Frontal cortex (tissue), 4 donors: ENCODE data around the gene FCHSD2. TPM values are rescaled to one million over a fixed set of nuclear protein-coding genes. Genes with fewer than 3 reads are reported as not detected.
"Not testable (repeated sequence)": the region's sequence is repeated elsewhere in the genome, so short reads cannot be mapped to it uniquely, and the experiment has no call there.

ENCODE experiments used
- DNase-seq, 2 donors: peaks; one replicate each; pipeline ENCODE4 v3.0.0; 2012; ENCODE audit warnings: low spot score in 2 of 2
- FAIRE-seq: peaks from 2 replicates; lab custom pipeline; 2012; peaks lifted over from hg19 to GRCh38; lab: Jason Lieb, UNC
- total RNA-seq: library from RNA; depleted of rRNA; stranded (reverse); fragments of >200 nt; gene quantifications from one replicate; pipeline ENCODE4 v1.2.3, GENCODE V29; 2014
- donor health status: control.
- donor health status: control.
- donor health status: control.

Gene FCHSD2
- total RNA-seq, 1 donor from 2014 or later = 57.9 TPM

DNA sequence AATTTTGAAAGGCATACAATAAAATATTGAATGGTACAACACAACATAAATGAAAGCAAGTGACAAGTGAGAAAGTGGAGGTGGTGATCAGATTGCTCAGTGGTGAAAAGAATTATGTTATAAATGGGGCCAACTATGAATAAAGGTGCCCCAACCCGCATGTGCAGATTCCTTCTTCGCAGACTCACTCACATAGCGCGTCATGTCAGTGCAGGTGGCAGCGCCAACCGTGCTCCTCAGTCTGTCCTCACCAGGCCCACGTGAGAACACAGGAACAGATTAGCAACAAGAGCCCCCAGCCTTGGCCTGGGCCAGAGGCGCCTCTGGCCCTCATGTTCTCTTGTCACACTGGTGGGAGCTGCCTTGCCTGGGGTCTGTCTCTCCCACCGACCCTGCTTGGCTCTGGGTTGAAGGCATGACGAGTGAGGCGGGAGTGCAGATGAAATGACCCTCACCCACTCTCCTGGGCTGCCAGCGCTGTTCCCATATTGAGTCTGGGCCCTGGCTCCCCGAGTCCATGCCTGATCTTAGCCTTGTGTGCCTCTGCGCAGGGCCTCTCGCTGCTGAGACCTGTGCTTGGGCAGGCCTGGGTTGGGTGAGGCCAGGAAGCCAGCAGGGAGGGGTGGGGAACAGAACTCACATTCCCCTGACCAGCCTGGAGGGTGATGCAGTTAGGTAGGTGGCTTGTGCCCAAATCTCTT lies 321.5 kb downstream of the FCHSD2 start:
- no peak for DNase-seq
- FAIRE-seq = no peak

DNA sequence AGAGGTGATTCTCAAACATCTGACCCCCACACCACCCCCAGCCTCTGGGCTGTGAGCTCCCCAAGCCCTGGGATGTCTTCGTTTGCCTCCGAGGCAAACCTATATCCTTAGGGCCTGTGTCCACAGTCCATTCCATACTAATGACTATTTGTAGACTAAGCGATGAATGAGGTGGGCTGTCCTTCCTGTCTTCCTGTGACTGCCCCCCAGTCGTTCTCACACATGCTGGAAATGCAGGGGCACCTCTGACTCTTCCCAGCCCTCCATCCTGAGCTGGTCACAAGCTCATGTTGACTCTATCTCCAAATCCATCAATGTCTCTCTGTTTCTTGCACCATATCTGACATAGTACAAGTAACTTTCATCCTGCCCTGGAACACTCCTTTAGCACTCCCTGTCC lies 323.1 kb downstream of the FCHSD2 start:
- DNase-seq = no peak
- FAIRE-seq = no peak

DNA sequence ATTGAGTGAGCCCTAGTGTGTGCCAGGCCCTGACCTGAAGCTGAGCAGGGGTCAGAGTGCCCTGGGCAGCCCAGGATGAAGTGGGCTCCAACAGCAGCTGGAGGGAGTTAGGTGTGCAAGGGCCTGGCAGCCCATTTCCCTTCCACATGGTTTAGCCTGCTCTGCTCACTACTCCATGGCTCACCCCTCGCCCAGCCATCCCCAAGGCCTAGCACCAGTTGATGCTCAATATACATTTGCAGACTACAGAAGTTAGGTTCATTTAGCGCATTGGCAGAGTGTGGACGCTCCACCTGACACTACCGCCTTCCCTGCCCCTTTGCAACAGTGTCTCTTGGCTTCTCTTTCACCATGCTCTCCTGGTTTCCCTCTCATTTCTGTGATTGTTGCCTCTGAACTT lies 324.2 kb downstream of the FCHSD2 start:
- no peak for FAIRE-seq
- no peak for DNase-seq

DNA sequence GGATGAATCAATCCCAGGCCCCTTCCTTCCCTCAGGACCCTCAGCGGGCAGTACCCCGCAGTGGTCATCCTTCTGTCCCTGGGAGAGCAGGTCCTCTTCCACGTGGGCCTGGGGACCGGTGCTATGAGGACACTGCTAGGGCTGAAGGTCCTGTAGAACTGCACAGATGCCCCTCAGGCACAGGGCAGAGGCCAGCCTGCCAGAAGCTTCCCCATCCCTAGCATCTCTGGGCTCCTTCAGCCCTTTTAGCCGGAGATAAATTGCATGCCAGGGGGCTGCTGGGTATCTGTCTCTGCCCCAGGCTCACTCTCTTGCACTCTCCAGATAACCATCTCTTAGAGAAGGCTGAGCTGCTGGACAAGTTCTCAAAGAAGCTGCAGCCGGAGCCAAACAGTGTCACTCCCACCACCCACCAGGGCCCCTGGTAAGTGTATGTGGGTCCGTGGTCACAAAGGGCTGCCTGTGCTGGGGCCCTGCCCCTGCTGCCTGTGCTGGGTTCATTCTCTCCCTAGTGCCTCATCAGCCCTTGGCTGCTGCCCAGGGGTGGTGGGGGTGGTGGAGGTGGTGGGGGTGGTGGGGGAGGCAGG lies 325.6 kb downstream of the FCHSD2 start:
- no peak for FAIRE-seq
- no peak for DNase-seq

DNA sequence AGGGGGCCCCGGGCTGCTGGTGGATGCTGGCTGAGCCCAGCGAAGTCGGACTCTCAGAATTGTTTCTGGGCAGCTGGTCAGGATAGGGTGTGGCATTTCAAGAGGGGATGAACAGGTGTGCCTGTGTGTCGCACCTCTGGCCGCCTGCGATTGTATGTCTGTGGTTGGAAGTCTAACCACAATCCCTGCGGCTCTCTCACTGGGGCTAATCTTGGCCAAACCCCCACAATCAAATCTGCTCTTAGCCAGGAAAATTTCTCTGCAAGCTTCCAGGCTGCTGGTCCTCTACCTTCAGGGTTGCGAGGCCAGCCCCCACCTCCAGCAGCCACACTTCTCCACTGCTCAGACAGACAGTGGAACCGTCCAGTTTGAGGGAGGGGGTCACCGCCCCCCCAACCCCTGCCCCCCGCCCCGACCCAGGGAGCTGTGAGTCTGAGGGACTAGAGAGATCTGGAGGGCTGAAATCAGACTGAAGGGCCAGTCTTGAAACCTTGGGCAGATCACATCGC lies 327.0 kb downstream of the FCHSD2 start:
- FAIRE-seq (no peak), DNase-seq (no peak)

DNA sequence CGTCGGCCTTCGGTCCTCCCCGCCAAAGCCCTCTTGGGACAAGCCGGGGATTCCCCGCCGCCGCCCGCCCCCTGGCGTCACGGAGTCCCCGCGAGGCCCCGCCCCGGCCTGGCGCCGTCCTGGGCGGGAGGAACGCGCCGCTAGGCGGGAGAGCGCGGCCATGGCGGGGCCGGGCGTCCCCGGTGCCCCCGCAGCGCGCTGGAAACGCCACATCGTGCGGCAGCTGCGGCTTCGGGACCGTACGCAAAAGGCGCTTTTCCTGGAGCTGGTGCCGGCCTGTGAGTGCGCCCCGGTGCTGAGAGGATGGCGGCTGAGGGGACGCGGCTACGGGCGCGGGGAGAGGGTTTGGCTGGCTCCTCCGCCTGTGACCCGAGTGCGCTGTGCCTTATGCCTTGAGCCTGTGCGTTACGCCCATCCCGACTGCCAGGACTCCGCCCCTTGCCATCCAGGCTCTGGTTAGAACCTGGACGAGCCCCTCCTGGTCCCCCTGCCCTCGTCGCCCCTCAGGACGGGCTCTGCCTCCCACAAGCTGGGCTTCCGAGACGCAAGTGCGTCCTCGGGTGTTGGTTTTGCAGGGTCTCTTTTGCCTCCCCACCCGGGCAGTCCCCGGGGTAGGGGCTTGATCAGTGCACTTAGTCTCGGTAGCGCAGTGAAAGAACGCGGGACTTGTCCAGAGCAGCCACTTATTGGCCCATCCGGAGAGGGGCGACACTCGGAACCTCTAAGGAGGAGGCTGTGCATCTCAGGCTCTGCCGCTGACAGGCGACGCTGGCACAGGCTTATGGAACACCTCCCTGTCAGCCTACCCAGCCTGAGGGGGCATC lies 327.6 kb downstream of the FCHSD2 start, which contains the start of gene ATG16L2:
ATG16L2 (plus strand) TSS at position 126 of the 824 bp plus-strand sequence; CDS start at position 161, 35 bp downstream.
- DNase-seq = peak; percentile 97
- FAIRE-seq = no peak

DNA sequence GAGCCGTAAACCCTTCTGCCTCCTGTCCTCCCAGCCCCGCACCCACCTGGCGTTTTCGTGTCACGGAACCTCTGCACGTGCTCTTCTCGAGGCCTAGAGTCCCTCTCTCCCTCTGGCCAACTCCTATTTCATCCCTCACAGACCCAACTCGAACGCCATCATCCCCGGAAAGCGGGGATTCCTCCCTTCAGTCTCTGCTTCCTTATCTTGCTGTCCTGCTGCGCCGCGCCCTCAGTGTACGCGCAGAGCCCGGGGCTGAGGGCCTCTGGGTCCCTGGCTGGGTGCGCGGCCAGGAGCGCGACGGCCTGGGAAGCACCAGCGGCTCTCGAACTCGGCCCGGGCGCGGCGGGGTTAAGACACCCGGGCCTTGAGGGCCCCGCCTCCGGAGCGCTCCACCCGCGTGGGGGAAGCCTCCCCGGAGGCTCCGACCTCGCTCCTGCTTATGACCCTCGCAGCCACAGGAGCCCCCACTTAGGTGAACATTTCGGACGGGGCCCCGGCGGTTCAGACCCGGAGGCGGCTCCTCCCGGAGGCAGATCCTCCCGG lies 328.3 kb downstream of the FCHSD2 start:
- FAIRE-seq (no peak), DNase-seq (peak; percentile 85 to 89)

DNA sequence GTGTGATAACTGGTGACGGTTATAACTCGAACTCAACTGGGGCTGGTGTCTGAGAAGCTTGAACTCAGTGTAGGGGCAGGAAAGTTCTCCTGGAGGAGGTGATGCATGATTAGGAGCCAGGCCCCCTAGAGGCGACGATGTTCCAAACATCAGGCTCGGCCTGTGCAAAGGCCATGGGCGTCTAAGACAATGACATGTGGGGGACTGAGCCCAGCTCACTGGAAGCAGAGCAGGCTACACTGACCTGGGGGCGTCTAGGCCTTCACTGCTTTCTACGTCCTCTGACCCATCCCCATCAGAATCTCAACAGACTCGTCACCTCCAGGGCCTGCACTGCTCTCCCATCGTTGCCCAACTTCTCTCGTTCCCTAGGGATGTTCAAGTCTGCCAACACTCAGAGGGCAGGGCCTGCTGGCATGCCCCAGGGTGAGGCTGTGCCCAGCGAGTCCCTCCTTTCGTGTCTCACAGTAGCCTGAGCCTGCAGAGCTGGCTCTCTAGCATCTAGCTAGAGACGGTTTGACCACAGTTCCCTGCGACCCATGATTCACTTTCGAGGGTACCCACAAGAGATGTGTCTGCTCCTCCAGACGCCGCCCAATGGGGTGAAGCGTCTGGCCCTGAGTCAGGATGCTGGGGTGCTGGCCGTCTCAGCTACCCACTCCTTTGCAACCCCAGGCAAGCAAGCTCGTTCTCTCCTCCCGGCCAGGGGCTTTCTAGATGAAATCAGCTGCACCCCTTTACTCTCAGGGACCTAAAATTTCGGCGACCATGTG lies 329.0 kb downstream of the FCHSD2 start:
- no peak for DNase-seq
- FAIRE-seq = no peak

DNA sequence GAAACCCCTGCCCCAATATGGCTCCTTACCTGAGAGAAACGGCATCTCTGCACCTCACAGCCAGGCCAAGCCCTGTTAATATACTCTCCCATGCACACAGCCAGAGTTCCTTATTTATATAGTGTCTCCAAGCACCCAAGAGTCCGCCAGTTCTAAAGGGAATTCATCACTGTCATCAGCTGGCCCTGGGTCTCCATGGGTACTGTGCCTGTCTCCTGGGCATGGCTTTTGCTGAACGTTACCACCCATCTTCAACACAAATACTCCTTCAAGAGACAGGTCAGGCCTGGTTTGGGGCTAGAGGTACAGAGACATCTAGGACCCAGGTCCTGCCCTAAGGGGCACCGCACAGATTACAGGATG lies 329.5 kb downstream of the FCHSD2 start:
- FAIRE-seq = no peak
- DNase-seq = no peak

DNA sequence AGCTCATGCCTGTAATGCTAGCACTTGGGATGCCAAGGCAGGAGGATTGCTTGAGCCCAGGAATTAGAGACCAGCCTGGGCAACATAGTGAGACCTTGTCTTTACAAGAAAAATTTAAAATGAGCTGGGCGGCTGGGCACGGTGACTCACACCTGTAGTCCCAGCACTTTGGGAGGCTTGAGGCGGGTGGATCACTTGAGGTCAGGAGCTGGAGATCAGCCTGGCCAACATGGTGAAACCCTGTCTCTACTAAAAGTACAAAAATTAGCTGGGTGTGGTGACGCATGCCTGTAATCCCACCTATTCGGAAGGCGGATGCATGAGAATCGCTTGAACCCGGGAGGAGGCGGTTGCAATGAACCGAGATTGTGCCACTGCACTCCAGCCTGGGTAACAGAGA lies 330.4 kb downstream of the FCHSD2 start:
- FAIRE-seq = not testable (repeated sequence)

DNA sequence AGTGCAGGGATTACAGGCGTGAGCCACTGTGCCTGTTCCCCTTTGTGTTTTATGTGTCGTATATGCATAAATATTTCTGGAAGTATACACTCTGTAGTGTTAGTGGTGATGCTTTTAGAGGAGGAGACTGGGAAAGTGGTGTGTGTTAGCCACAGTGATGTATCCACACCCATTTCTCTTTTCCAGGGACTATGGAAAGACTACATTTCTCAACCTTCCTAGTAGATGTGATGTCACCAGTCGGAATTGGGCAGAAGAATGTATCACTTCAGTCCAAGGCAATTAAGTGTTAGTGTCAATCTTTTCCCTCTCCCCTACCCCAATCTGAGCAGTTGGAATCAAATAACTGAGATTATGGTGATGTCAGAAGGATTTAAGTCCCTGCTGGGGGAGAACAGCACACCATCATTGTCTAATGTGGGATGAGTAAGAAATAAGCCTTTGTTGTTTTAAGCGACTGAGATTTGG lies 333.8 kb downstream of the FCHSD2 start:
- FAIRE-seq = no peak
- no peak for DNase-seq

More for the DNA sequence above, 330.4 kb downstream of the FCHSD2 start:
- not testable (repeated sequence) for DNase-seq

DNA sequence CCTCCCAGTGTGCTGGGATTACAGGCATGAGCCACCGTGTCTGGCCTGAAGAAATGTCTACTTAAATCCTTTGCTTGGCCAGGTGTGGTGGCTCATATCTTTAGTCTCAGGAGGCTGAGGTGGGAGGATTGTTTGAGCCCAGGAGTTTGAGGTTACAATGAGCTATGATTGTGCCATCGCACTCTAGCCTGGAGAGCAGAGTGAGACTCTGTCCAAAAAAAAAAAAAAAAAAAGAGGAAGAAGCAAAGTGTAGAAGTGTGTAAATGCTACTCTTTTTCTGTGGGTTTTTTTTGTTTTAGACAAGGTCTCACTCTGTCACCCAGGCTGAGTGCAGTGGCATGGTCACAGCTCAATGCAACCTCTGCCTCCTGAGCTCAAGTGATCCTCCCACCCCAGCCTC lies 334.3 kb downstream of the FCHSD2 start:
- FAIRE-seq = no peak
- no peak for DNase-seq

DNA sequence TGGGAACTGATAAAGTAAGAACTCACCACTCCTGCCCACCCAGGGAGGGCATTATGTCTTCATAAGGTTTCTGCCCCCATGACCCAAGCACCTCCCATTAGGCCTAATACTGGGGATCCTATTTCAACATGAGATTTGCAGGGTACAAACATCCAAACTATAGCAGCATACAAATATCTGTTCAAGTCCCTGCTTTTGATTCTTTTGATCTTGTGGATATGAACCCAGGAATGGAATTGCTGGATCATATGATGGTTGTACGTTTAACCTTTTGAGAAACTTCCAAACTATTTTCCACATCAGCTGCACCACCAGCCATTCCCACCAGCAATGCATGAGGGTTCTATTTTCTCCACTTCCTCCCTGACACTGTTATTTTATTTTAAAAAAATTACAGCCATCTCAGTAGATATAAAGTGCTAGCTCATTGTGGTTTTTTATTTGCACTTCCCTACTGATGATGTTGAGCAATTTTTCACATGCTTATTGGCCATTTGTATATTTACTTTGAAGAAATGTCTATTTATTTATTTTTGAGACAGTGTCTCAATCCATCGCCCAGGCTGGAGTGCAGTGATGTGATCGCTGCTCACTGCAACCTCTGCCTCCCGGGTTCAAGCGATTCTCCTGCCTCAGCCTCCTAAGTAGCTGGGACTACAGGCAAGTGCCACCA lies 335.0 kb downstream of the FCHSD2 start:
- DNase-seq = no peak
- no peak for FAIRE-seq

DNA sequence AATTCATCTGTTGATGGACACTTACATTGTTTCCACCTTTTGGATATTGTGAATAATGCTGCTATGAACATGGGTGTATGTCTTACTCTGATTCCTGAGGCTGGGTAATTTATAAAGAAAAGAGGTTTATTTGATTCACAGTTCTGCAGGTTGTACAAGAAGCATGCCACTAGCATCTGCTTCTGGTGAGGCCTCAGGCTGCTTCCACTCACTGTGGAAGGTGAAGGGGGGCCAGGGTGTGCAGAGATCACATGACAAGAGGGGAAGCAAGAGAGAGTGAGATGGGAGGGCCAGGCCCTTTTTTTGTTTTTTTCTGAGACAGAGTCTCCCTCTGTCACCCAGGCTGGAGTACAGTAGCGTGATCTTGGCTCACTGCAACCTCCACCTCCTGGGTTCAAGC lies 335.7 kb downstream of the FCHSD2 start:
- DNase-seq, FAIRE-seq: not testable (repeated sequence)

DNA sequence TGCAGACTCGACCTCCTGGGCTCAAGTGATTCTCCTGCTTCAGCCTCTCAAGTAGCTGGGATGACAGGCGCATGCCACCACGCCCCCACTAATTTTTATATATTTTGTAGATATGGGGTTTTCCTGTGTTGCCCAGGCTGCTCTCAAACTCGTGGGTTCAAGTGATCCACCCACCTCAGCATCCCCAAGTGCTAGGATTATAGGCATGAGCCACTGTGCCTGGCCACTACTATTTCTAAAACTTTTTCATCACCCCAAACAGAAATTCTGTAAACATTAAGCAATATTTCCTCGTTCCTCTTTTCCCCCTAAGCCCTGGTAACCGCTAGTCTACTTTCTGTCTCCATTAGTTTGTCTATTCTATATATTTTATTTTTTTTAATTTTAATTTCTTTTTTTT lies 336.9 kb downstream of the FCHSD2 start:
- DNase-seq (no peak), FAIRE-seq (no peak)

DNA sequence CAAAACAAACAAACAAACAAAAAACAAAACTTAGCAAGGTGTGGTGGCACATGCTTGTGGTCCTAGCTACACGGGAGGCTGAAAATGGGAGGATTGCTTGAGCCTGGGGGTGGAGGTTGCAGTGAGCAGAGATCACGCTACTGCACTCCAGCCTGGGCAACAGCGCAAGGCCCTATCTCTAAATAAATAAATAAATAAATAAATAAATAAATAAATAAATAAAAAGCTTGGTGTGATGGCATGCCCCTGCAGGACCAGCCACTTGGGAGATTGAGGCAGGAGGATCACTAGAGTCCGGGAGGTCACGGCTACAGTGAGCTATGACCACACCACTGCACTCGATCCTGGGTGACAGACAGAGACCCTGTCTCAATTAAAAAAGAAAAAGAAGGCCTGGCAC lies 339.3 kb downstream of the FCHSD2 start:
- FAIRE-seq (no peak), DNase-seq (no peak)

DNA sequence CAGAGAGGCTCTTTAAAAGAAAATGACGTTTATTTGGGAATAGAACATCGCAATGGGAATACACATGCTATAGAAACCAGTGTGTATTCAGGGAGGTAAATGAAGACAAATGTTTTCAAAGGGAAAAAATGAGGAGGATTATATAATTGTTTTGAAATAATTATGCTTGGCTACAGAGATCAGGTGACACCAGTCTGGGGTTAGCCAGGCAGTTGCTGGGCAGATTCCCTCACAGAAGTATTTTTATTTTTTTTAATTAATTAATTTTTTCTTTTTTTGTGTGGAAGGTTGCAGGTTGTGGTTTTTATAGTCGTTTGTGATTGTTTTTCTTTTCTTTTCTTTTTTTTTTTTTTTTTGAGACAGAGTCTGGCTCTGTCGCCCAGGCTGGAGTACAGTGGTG lies 342.7 kb downstream of the FCHSD2 start:
- DNase-seq (no peak), FAIRE-seq (no peak)

DNA sequence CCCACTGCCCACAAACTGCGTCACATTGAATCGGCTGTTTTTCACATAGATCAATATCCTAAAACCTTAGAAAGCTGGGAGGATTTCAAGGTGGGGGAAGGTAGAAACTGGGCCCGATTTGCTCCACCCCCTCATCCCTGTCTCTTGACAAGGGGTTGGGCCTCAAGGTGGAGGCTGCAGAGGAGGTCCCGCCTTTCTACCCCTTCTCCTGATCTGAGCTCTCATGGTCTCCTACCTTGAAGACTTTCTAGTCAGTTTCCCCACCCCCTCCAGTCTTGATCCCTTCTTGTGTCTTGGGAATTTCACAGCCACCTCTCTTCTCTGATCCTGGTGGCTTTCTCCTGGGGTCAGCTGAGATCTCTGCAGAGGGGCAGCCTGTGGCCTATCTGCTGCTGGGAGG lies 343.8 kb downstream of the FCHSD2 start:
- FAIRE-seq (no peak), DNase-seq (no peak)
